ENCODE measurements around the gene SCN5A.

The SCN5A gene

GRCh38 chr3:38590521-38590920 lies 59.0 kb downstream of the SCN5A start:
- Histone ChIP-seq H3K9me3 (ENCODE audit: control insufficient read depth, insufficient read depth, low read length) (no peaks in the 10 kb centered on the region), H3K36me3 (ENCODE audit: insufficient read depth, low read length) (no peaks in the 10 kb centered on the region), H3K4me1 (ENCODE audit: insufficient read depth, low read length) (no peaks in the 10 kb centered on the region), H3K9ac (ENCODE audit: low read depth, low read length) (no peak overlapping the region)

- Histone ChIP-seq H3K36me3 (ENCODE audit: insufficient read depth, low read length) (no peaks in the 10 kb centered on the region), H3K4me1 (ENCODE audit: insufficient read depth, low read length) (no peaks in the 10 kb centered on the region), H3K9me3 (ENCODE audit: control insufficient read depth, insufficient read depth, low read length) (no peaks in the 10 kb centered on the region), H3K9ac (ENCODE audit: low read depth, low read length) (no peak overlapping the region)
These were observed 60.2 kb downstream of the SCN5A start for GRCh38 chr3:38588995-38589937.

GRCh38 chr3:38588371-38588971 lies 61.0 kb downstream of the SCN5A start:
- no peaks in the 10 kb centered on the region for H3K4me1 ChIP-seq (ENCODE audit: insufficient read depth, low read length)
- H3K9ac ChIP-seq (ENCODE audit: low read depth, low read length) = no peak overlapping the region
- H3K9me3 ChIP-seq (ENCODE audit: control insufficient read depth, insufficient read depth, low read length) = no peaks in the 10 kb centered on the region
- H3K36me3 ChIP-seq (ENCODE audit: insufficient read depth, low read length) = no peaks in the 10 kb centered on the region

DNA sequence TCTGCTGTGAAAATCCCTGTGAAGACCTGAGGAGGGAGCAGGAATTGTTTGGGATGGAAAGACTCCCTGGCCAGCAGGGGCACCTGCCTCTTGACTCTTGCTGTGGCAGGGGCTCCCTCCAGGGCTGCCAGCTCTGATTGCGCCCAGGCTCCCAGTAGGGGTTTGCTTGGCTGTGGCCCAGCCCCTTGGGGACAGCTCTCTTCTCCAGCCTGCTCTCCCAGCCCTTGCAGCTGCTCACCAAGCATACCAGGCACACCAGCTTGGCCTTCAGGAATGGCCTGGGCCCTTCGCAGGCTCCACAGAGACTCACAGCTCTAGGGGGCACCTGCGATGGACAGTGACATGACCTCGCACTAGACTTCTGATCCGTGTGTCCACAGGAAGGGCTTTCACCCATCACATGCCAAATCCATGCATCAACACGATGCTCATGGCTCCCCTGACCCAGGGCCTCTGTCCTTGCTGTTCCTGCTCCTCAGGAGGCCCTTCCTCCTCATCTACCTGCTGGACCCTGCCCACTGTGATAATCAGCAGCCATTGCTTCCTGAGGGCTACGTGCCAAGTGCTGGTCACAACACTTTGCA lies 61.8 kb downstream of the SCN5A start:
- no peaks in the 10 kb centered on the region for H3K9me3 ChIP-seq (ENCODE audit: control insufficient read depth, insufficient read depth, low read length)
- no peaks in the 10 kb centered on the region for H3K4me1 ChIP-seq (ENCODE audit: insufficient read depth, low read length)
- no peak overlapping the region for H3K9ac ChIP-seq (ENCODE audit: low read depth, low read length)
- H3K36me3 ChIP-seq (ENCODE audit: insufficient read depth, low read length) = no peaks in the 10 kb centered on the region

- H3K9me3 ChIP-seq (ENCODE audit: control insufficient read depth, insufficient read depth, low read length) = no peaks in the 10 kb centered on the region
- H3K9ac ChIP-seq (ENCODE audit: low read depth, low read length) = no peak overlapping the region
- no peaks in the 10 kb centered on the region for H3K4me1 ChIP-seq (ENCODE audit: insufficient read depth, low read length)
- no peaks in the 10 kb centered on the region for H3K36me3 ChIP-seq (ENCODE audit: insufficient read depth, low read length)
These were observed 62.7 kb downstream of the SCN5A start for GRCh38 chr3:38586546-38587520.

DNA sequence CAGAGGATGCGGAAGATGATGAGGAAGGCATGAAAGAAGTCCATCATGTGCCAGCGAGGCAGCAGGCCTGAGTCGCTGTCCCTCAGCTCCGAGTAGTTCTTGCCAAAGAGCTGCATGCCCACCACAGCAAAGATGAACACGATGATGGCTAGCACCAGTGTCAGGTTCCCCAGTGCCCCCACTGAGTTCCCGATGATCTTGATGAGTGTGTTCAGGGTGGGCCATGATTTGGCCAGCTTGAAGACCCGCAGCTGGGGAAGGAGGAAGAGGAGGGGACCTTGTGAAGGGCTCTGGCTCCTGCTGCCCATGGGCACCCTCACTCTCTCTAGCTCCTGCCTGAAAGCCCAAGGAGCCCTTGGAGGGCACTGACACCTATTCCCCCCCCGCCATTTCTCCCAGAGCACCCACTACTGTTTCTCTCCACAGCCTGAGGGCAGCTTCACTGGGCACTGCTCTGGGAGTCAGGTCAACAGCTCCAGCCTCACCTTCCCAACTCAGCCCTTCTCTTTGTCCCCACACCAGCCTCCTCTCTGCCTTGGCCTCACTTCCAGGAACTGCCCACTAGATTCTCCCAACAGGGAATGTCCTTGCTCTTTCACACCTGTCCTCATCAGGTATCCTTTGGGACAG lies 63.6 kb downstream of the SCN5A start:
- no peak overlapping the region for H3K9ac ChIP-seq (ENCODE audit: low read depth, low read length)

DNA sequence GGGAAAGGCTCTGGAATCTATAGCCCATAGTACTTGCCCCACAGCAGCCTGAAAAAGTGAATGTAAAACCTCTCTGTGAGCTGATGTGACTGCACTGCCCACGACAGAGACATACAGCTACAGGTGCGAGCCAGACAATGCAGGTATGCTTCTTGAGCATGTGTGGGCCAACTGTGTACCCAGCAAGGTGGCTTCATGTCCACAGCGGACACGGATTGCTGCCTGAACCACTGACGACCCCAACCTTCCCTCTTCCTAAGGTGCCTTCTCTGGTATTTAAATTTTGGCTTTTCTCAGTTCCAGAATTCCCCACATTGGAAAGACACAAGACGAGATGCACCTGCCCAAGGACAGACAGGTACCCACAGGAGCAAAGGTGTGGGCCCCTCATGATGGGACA lies 65.8 kb downstream of the SCN5A start:
- Histone ChIP-seq H3K36me3 (ENCODE audit: insufficient read depth, low read length) (no peaks in the 10 kb centered on the region), H3K9ac (ENCODE audit: low read depth, low read length) (no peak overlapping the region), H3K4me1 (ENCODE audit: insufficient read depth, low read length) (peaks cover 5% of the 10 kb centered on the region; the same call in 1 of the 2 replicates), H3K9me3 (ENCODE audit: control insufficient read depth, insufficient read depth, low read length) (no peaks in the 10 kb centered on the region)

More for the DNA sequence above, 63.6 kb downstream of the SCN5A start:
- Histone ChIP-seq H3K4me1 (ENCODE audit: insufficient read depth, low read length) (no peaks in the 10 kb centered on the region), H3K36me3 (ENCODE audit: insufficient read depth, low read length) (no peaks in the 10 kb centered on the region), H3K9me3 (ENCODE audit: control insufficient read depth, insufficient read depth, low read length) (no peaks in the 10 kb centered on the region)

DNA sequence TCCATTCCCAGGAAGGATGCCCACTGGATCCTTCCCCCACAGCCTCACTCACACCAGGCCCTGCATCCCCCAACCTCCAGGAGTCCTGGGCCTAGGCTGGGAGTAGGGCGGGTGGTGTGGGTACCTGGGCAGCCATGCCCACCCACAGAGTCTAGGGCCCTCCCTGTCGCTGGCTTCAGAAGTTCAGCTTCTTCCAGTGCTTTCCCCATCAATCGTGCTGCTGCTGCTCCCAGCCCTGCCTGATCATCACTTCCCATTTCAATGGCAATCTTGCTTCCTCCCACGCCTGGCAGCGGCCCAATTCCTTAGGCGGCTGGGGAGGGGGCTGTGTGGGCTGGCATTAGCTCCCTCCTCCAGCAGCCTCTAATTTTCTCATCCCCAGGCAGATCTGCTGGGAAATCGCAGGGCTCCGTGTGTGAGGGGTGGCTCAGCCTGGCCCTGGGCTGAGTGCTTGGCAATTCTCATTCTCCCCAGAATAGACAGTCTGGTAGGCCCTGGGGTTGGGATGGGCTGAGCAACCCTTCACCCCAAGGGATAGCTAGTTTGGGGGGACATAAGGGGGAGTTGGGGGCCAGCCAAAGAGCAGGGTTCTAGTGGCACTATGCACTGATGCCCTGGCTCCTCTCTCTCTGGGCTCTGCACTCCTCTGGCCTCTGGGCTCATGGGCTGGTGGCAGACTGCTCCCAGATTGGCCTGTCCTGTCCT lies 66.4 kb downstream of the SCN5A start:
- H3K36me3 ChIP-seq (ENCODE audit: insufficient read depth, low read length) = no peaks in the 10 kb centered on the region
- peaks cover 5% of the 10 kb centered on the region; the same call in 1 of the 2 replicates for H3K4me1 ChIP-seq (ENCODE audit: insufficient read depth, low read length)
- no peak overlapping the region for H3K9ac ChIP-seq (ENCODE audit: low read depth, low read length)
- no peaks in the 10 kb centered on the region for H3K9me3 ChIP-seq (ENCODE audit: control insufficient read depth, insufficient read depth, low read length)

DNA sequence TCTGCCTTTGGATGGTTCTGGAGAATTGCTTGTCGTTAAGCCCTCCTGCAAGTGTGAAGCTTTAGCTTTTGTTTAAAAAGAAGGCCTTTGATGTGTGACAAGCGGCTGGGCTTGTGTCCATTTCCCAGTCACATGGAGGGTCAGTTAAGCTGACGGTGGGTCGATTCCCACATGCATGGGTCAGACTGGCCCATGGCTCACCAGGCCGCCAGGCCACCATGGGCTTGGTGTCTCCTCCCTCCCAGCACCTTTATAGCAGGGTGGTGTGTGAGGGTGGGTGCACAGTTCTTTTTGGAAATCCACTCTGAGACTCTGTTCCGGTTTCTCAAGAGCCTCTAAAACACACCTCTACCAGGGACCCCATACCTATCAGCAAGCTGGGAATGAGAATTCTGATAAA lies 67.2 kb downstream of the SCN5A start:
- Histone ChIP-seq H3K36me3 (ENCODE audit: insufficient read depth, low read length) (no peaks in the 10 kb centered on the region), H3K4me1 (ENCODE audit: insufficient read depth, low read length) (peaks cover 13% of the 10 kb centered on the region), H3K9me3 (ENCODE audit: control insufficient read depth, insufficient read depth, low read length) (no peaks in the 10 kb centered on the region), H3K9ac (ENCODE audit: low read depth, low read length) (no peak overlapping the region)

DNA sequence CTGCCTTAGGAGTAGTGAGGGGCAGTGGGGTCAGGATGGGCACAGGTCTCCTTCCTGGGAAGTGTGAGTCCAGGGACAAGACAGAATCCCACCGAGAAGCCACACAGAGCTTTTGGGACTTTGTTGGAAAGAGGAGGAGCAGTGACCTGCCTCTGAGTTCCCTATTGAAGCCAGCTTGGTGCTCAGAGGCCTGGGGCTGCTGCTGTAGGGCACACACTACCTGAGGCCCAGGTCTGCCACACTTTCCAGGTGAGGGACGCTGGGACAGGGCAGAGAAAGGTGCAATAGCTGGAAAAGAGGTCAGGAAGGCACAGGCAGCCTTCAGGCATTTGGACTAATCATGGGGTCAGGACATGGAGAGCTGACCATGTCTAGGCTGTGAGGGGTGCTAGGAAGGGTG lies 67.7 kb downstream of the SCN5A start:
- no peaks in the 10 kb centered on the region for H3K9me3 ChIP-seq (ENCODE audit: control insufficient read depth, insufficient read depth, low read length)
- no peak overlapping the region for H3K9ac ChIP-seq (ENCODE audit: low read depth, low read length)
- no peaks in the 10 kb centered on the region for H3K36me3 ChIP-seq (ENCODE audit: insufficient read depth, low read length)
- H3K4me1 ChIP-seq (ENCODE audit: insufficient read depth, low read length) = peaks cover 14% of the 10 kb centered on the region

- Histone ChIP-seq H3K9me3 (ENCODE audit: control insufficient read depth, insufficient read depth, low read length) (no peaks in the 10 kb centered on the region), H3K36me3 (ENCODE audit: insufficient read depth, low read length) (no peaks in the 10 kb centered on the region), H3K9ac (ENCODE audit: low read depth, low read length) (no peak overlapping the region), H3K4me1 (ENCODE audit: insufficient read depth, low read length) (peaks cover 14% of the 10 kb centered on the region)
These were observed 68.8 kb downstream of the SCN5A start for GRCh38 chr3:38580450-38581382.
